GM10266 (cell line): Measurements from ENCODE around the gene AGTPBP1.

ENCODE experiments used
- DNase-seq: peaks from one replicate; pipeline ENCODE4 v3.0.0; 2012; ENCODE audit errors: extremely low spot score
- CTCF ChIP-seq: IDR thresholded peaks from 2 replicates; pipeline ENCODE4 v1.5.1; 2012; ENCODE audit warnings: mild to moderate bottlenecking, low read depth; ENCODE audit not compliant: control insufficient read depth, insufficient read depth; ENCODE audit errors: missing control alignments

AGTPBP1 gene

GRCh38 chr9:85610074-85610860 lies 131.5 kb downstream of the AGTPBP1 start:
- peak; percentile 75 for TF ChIP-seq CTCF
- DNase-seq: peak; percentile 72

GRCh38 chr9:85605905-85606304 lies 135.8 kb downstream of the AGTPBP1 start:
- DNase-seq: no peak
- TF ChIP-seq CTCF: no peak

- TF ChIP-seq CTCF: no peak
- DNase-seq: no peak
Observed at GRCh38 chr9:85603936-85604335, 137.8 kb downstream of the AGTPBP1 start.

GRCh38 chr9:85602742-85603141 lies 139.0 kb downstream of the AGTPBP1 start:
- TF ChIP-seq CTCF: no peak
- DNase-seq: no peak

GRCh38 chr9:85600675-85601263 lies 141.0 kb downstream of the AGTPBP1 start:
- no peak for TF ChIP-seq CTCF
- DNase-seq: no peak

GRCh38 chr9:85599540-85600105 lies 142.1 kb downstream of the AGTPBP1 start:
- no peak for TF ChIP-seq CTCF
- DNase-seq: no peak

GRCh38 chr9:85594316-85594715 lies 147.4 kb downstream of the AGTPBP1 start:
- no peak for DNase-seq

More at GRCh38 chr9:85594316-85594715, 147.4 kb downstream of the AGTPBP1 start:
- no peak for TF ChIP-seq CTCF
